DND-41 (cell line): ENCODE data around the gene CDK9.

Experiments used
- CTCF ChIP-seq: IDR thresholded peaks from 2 replicates; pipeline ENCODE4 v1.5.1; 2012; ENCODE audit warnings: borderline replicate concordance, low read length, moderate library complexity, mild to moderate bottlenecking; ENCODE audit not compliant: poor library complexity, severe bottlenecking; ENCODE audit errors: extremely low read depth
- EZH2 ChIP-seq: IDR thresholded peaks from 3 replicates; pipeline ENCODE4 v1.6.1; 2012; ENCODE audit warnings: borderline replicate concordance, low read depth, mild to moderate bottlenecking, moderate library complexity, low read length, inconsistent platforms; ENCODE audit not compliant: severe bottlenecking

- TF ChIP-seq CTCF (no peak), EZH2 (no peak)
Observed at GRCh38 chr9:127832248-127832647, 46.4 kb downstream of the CDK9 start.
